Measurements from ENCODE around the gene TAS2R60. TPM values are rescaled to one million over a fixed set of nuclear protein-coding genes. Genes with fewer than 3 reads are reported as not detected.

TAS2R60 gene
- total and polyA plus RNA-seq, 4 experiments from 2014 or later: 0.36 to 1.4 (median 0.92) TPM

DNA sequence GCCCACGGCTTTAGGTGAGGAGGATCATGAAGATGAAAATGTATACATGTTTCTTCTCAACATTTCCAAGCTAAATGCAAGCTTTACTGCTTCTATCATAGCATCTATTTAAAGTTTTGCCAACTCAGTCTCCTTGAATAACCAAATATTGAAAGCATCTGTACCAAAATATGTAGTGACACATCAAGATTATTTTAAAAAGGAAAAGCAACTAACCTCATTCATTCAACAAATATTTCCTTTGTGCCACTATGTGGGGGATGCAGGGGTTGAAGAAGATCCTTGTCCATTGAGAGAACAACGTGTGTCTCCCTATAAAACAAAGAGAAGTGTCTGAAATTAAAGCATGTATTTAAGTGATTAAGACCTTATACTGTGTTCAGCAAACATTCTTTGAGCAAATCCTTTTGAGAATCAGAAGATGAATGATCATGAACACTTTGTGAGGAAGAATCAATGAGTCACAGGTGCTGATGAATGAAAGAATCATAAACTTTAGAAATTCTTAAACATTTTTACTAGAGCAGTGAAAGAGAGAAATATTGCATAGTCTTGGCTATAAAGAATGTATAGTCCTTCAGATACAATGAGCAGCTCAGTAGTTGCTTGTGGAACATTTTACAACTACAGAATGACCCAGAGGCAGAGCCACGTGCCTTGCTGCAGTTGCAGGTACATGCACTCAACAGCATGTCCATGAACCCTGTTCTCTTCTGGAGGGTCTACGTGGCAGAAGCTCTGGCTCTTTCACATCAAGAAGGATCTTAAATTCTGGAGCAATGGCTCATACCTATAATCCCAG, 13.9 kb downstream of the TAS2R60 start:
- Histone ChIP-seq H3K9me3 (ENCODE audit: control insufficient read depth in 1 of 2, low read length in 2 of 2) (no peaks in the 10 kb centered on the region), H3K36me3 (ENCODE audit: insufficient read depth, low read length) (no peaks in the 10 kb centered on the region), H3K4me3 (ENCODE audit: low read length in 2 of 2) (no peak overlapping the region), H3K4me1 (ENCODE audit: insufficient read depth, low read length) (no peaks in the 10 kb centered on the region), H3K27me3 (ENCODE audit: insufficient read depth, low read length) (no peaks in the 10 kb centered on the region), H3K27ac (ENCODE audit: low read depth, low read length) (no peak overlapping the region)
- peaks cover 2 to 11% of the 10 kb centered on the region in 2 donors for H3K36me3 Mint-ChIP-seq
- CTCF ChIA-PET (ENCODE audit: partially characterized antibody): interaction anchor here (1.0 kb wide), 1 partner anchor 42 kb away, joined by 3 read pairs; no protein-coding TSS in a partner anchor
- POLR2A ChIA-PET (ENCODE audit: partially characterized antibody): no interaction called here
- H3K27me3 Mint-ChIP-seq: no peaks in the 10 kb centered on the region
- no peak overlapping the region for H3K27ac Mint-ChIP-seq
- intact Hi-C loops (cut with micrococcal nuclease): no loop called here
- no peak overlapping the region for H3K4me3 Mint-ChIP-seq
- peaks cover 0 to 10% (median 5%) of the 10 kb centered on the region in 8 donors for H3K9me3 Mint-ChIP-seq
- DNase-seq: no peak
- peaks cover 0 to 4% (median 0%) of the 10 kb centered on the region in 4 donors for H3K4me1 Mint-ChIP-seq

- peaks cover 3 to 11% of the 10 kb centered on the region in 2 donors for H3K36me3 Mint-ChIP-seq
- ChIA-PET POLR2A (ENCODE audit: partially characterized antibody) (no interaction called here), CTCF (ENCODE audit: partially characterized antibody) (interaction anchor here (1.0 kb wide), 1 partner anchor 43 kb away, joined by 3 read pairs; no protein-coding TSS in a partner anchor)
- no peak for DNase-seq
- H3K4me1 ChIP-seq (ENCODE audit: insufficient read depth, low read length): no peaks in the 10 kb centered on the region
- no peak overlapping the region for H3K27ac Mint-ChIP-seq
- peaks cover 0 to 4% (median 0%) of the 10 kb centered on the region in 4 donors for H3K4me1 Mint-ChIP-seq
- no peak overlapping the region for H3K27ac ChIP-seq (ENCODE audit: low read depth, low read length)
- no peaks in the 10 kb centered on the region for H3K27me3 Mint-ChIP-seq
- intact Hi-C loops (cut with micrococcal nuclease): no loop called here
- no peaks in the 10 kb centered on the region for H3K9me3 ChIP-seq (ENCODE audit: control insufficient read depth in 1 of 2, low read length in 2 of 2)
- H3K4me3 Mint-ChIP-seq: no peak overlapping the region
- H3K4me3 ChIP-seq (ENCODE audit: low read length in 2 of 2): no peak overlapping the region
- no peaks in the 10 kb centered on the region for H3K27me3 ChIP-seq (ENCODE audit: insufficient read depth, low read length)
- peaks cover 0 to 11% (median 7%) of the 10 kb centered on the region in 8 donors for H3K9me3 Mint-ChIP-seq
- H3K36me3 ChIP-seq (ENCODE audit: insufficient read depth, low read length): no peaks in the 10 kb centered on the region
These were observed 15.0 kb downstream of the TAS2R60 start for GRCh38 chr7:143458263-143458662.

GRCh38 chr7:143458681-143459080, 15.4 kb downstream of the TAS2R60 start:
- DNase-seq: no peak
- ChIA-PET POLR2A (ENCODE audit: partially characterized antibody) (no interaction called here), CTCF (ENCODE audit: partially characterized antibody) (no interaction called here)
- H3K4me1 ChIP-seq (ENCODE audit: insufficient read depth, low read length): no peaks in the 10 kb centered on the region
- Mint-ChIP-seq H3K4me3 (no peak overlapping the region), H3K4me1 (peaks cover 0 to 3% (median 0%) of the 10 kb centered on the region in 4 donors), H3K27ac (no peak overlapping the region), H3K27me3 (no peaks in the 10 kb centered on the region), H3K36me3 (peaks cover 3 to 11% of the 10 kb centered on the region in 2 donors), H3K9me3 (peaks cover 0 to 11% (median 7%) of the 10 kb centered on the region in 8 donors)
- H3K36me3 ChIP-seq (ENCODE audit: insufficient read depth, low read length): no peaks in the 10 kb centered on the region
- intact Hi-C loops (cut with micrococcal nuclease): no loop called here
- no peak overlapping the region for H3K4me3 ChIP-seq (ENCODE audit: low read length in 2 of 2)
- H3K27me3 ChIP-seq (ENCODE audit: insufficient read depth, low read length): no peaks in the 10 kb centered on the region
- no peak overlapping the region for H3K27ac ChIP-seq (ENCODE audit: low read depth, low read length)
- no peaks in the 10 kb centered on the region for H3K9me3 ChIP-seq (ENCODE audit: control insufficient read depth in 1 of 2, low read length in 2 of 2)

GRCh38 chr7:143459359-143459758, 16.1 kb downstream of the TAS2R60 start:
- H3K27ac ChIP-seq (ENCODE audit: low read depth, low read length): no peak overlapping the region
- H3K27me3 ChIP-seq (ENCODE audit: insufficient read depth, low read length): no peaks in the 10 kb centered on the region
- H3K4me3 Mint-ChIP-seq: no peak overlapping the region
- no peaks in the 10 kb centered on the region for H3K27me3 Mint-ChIP-seq
- H3K4me1 Mint-ChIP-seq: no peaks in the 10 kb centered on the region
- intact Hi-C loops (cut with micrococcal nuclease): no loop called here
- H3K36me3 ChIP-seq (ENCODE audit: insufficient read depth, low read length): no peaks in the 10 kb centered on the region
- H3K36me3 Mint-ChIP-seq: peaks cover 3 to 11% of the 10 kb centered on the region in 2 donors
- CTCF ChIA-PET (ENCODE audit: partially characterized antibody): no interaction called here
- H3K4me1 ChIP-seq (ENCODE audit: insufficient read depth, low read length): no peaks in the 10 kb centered on the region
- no peak for DNase-seq
- peaks cover 0 to 11% (median 7%) of the 10 kb centered on the region in 8 donors for H3K9me3 Mint-ChIP-seq
- POLR2A ChIA-PET (ENCODE audit: partially characterized antibody): no interaction called here
- no peaks in the 10 kb centered on the region for H3K9me3 ChIP-seq (ENCODE audit: control insufficient read depth in 1 of 2, low read length in 2 of 2)
- H3K27ac Mint-ChIP-seq: no peak overlapping the region
- no peak overlapping the region for H3K4me3 ChIP-seq (ENCODE audit: low read length in 2 of 2)

- intact Hi-C loops (cut with micrococcal nuclease): no loop called here
- Histone ChIP-seq H3K4me1 (ENCODE audit: insufficient read depth, low read length) (no peaks in the 10 kb centered on the region), H3K9me3 (ENCODE audit: control insufficient read depth in 1 of 2, low read length in 2 of 2) (no peaks in the 10 kb centered on the region), H3K27me3 (ENCODE audit: insufficient read depth, low read length) (no peaks in the 10 kb centered on the region), H3K4me3 (ENCODE audit: low read length in 2 of 2) (no peak overlapping the region), H3K36me3 (ENCODE audit: insufficient read depth, low read length) (no peaks in the 10 kb centered on the region), H3K27ac (ENCODE audit: low read depth, low read length) (no peak overlapping the region)
- Mint-ChIP-seq H3K9me3 (peaks cover 3 to 11% (median 7%) of the 10 kb centered on the region in 8 donors), H3K27ac (no peak overlapping the region), H3K27me3 (peaks cover 0 to 3% of the 10 kb centered on the region in 2 donors), H3K4me3 (no peak overlapping the region), H3K36me3 (peaks cover 5 to 14% of the 10 kb centered on the region in 2 donors), H3K4me1 (no peaks in the 10 kb centered on the region)
- DNase-seq: no peak
- ChIA-PET CTCF (ENCODE audit: partially characterized antibody) (no interaction called here), POLR2A (ENCODE audit: partially characterized antibody) (no interaction called here)
These were observed 17.2 kb downstream of the TAS2R60 start for GRCh38 chr7:143460271-143460979.

GRCh38 chr7:143462045-143462444, 18.8 kb downstream of the TAS2R60 start:
- H3K27ac Mint-ChIP-seq: no peak overlapping the region

DNA sequence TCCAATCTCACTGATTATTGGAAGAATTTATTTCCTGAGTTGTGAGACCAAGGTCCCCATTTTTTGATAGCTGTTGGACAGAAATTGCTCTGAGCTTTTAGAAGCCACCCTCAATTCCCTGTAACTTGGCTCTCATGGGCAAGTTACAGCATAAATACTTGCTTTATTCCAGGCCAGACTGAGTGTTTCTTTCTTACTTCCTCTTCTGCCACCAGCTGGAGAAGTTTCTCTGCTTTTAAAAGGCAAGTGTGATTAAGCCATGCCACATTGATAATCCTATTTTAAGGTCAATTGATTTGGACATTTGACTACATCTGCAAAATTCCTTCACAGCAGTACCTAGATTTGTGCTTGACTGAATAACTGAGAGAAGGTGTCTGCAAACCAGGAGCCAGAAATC, 20.3 kb downstream of the TAS2R60 start:
- no peaks in the 10 kb centered on the region for H3K27me3 ChIP-seq (ENCODE audit: insufficient read depth, low read length)
- no peaks in the 10 kb centered on the region for H3K9me3 ChIP-seq (ENCODE audit: control insufficient read depth in 1 of 2, low read length in 2 of 2)
- intact Hi-C loops (cut with micrococcal nuclease): no loop called here
- Mint-ChIP-seq H3K27ac (no peak overlapping the region), H3K4me3 (no peak overlapping the region), H3K4me1 (no peaks in the 10 kb centered on the region), H3K36me3 (peaks cover 5 to 16% of the 10 kb centered on the region in 2 donors), H3K9me3 (peaks cover 3 to 11% (median 7%) of the 10 kb centered on the region in 8 donors), H3K27me3 (peaks cover 0 to 3% of the 10 kb centered on the region in 2 donors)
- no peak for DNase-seq
- POLR2A ChIA-PET (ENCODE audit: partially characterized antibody): no interaction called here
- H3K36me3 ChIP-seq (ENCODE audit: insufficient read depth, low read length): no peaks in the 10 kb centered on the region
- H3K27ac ChIP-seq (ENCODE audit: low read depth, low read length): no peak overlapping the region
- CTCF ChIA-PET (ENCODE audit: partially characterized antibody): no interaction called here
- H3K4me3 ChIP-seq (ENCODE audit: low read length in 2 of 2): no peak overlapping the region
- no peaks in the 10 kb centered on the region for H3K4me1 ChIP-seq (ENCODE audit: insufficient read depth, low read length)

More at GRCh38 chr7:143462045-143462444, 18.8 kb downstream of the TAS2R60 start:
- Histone ChIP-seq H3K27me3 (ENCODE audit: insufficient read depth, low read length) (no peaks in the 10 kb centered on the region), H3K27ac (ENCODE audit: low read depth, low read length) (no peak overlapping the region), H3K36me3 (ENCODE audit: insufficient read depth, low read length) (no peaks in the 10 kb centered on the region), H3K4me1 (ENCODE audit: insufficient read depth, low read length) (no peaks in the 10 kb centered on the region), H3K9me3 (ENCODE audit: control insufficient read depth in 1 of 2, low read length in 2 of 2) (no peaks in the 10 kb centered on the region), H3K4me3 (ENCODE audit: low read length in 2 of 2) (no peak overlapping the region)
- no peaks in the 10 kb centered on the region for H3K4me1 Mint-ChIP-seq
- intact Hi-C loops (cut with micrococcal nuclease): no loop called here
- no peak for DNase-seq
- ChIA-PET POLR2A (ENCODE audit: partially characterized antibody) (no interaction called here), CTCF (ENCODE audit: partially characterized antibody) (no interaction called here)
- peaks cover 0 to 3% of the 10 kb centered on the region in 2 donors for H3K27me3 Mint-ChIP-seq
- peaks cover 3 to 11% (median 7%) of the 10 kb centered on the region in 8 donors for H3K9me3 Mint-ChIP-seq
- H3K4me3 Mint-ChIP-seq: no peak overlapping the region
- peaks cover 5 to 16% of the 10 kb centered on the region in 2 donors for H3K36me3 Mint-ChIP-seq
